WI38 (cell line): Measurements from ENCODE around the gene TRABD2B.

ENCODE experiments used
- H3K4me3 ChIP-seq: 2 replicates; pipeline ENCODE4 v1.5.1; 2011; ENCODE audit warnings: low read depth, mild to moderate bottlenecking, control low read depth, low read length
- CTCF ChIP-seq: IDR thresholded peaks from 2 replicates; pipeline ENCODE4 v1.5.1; 2012; ENCODE audit warnings: low read depth, mild to moderate bottlenecking, control low read depth, low read length

The TRABD2B gene

GRCh38 chr1:47935163-47935562, 62.0 kb downstream of the TRABD2B start:
- no peak for TF ChIP-seq CTCF
- H3K4me3 ChIP-seq: no peak overlapping the region

DNA sequence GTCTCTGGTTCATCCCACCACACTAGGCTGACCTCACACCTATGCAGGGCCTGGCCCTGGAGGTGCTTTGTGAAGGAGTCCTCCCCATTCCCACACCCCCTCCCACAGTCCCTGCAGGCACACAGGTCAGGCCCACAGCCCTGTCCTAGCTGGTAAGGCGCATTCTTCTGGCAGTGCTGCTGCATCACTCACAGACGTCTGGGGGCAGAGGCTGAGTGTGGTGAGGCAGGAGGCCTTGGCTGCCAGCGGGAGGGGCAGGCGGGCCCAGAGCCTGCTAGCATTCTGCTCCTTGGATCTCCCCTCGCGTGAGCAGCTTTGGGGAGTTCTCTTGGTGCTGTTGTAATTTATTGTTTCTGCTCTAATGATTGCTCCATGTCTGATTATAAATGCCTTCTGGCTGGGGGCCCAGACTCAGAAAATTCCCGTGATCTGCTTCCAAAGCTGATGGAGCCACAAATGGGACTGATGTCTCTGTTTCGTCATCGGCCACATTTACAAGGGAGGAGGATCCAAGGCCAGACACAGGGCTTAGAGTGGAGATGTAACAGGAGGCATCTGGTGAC, 62.9 kb downstream of the TRABD2B start:
- TF ChIP-seq CTCF: no peak
- no peak overlapping the region for H3K4me3 ChIP-seq

DNA sequence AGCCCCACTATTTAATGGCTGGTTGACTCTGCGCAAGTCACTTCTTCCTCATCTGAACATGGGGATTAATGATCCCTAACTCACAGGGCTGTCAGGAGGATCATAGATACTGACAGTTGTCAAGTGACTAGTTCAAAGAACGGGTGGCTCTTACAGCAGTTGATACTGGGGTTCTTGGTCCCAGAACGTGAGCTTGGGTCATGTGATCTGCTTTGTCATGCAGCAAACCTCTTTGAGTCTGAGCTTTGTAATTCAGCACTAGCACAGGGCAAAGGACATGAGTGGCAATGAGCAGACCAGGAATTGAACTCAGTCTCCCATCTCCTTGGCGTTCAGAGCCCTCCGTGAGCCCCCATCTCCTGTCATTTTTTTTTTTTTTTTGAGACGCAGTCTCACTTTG, 64.4 kb downstream of the TRABD2B start:
- TF ChIP-seq CTCF: no peak

DNA sequence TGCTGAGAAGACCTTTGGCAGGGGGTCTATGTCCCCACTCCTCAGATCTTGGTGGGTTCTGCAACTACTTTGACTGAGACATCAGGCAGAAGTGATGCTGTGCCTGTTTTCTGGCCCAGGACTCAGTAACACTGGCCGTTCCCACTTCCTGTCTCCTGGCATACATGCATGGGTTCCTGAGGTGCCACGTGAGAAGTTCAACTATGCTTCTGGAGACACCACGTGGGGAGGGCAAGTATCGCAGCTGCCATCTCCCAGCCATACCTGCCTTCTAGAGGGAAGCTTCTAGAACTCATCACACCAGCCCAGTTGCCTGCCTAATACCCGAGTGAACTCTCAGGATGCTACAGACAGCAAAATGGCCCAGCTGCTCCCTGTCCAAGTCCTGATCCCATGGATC, 65.8 kb downstream of the TRABD2B start:
- no peak for TF ChIP-seq CTCF
- no peak overlapping the region for H3K4me3 ChIP-seq

More for the DNA sequence above, 64.4 kb downstream of the TRABD2B start:
- H3K4me3 ChIP-seq: no peak overlapping the region

DNA sequence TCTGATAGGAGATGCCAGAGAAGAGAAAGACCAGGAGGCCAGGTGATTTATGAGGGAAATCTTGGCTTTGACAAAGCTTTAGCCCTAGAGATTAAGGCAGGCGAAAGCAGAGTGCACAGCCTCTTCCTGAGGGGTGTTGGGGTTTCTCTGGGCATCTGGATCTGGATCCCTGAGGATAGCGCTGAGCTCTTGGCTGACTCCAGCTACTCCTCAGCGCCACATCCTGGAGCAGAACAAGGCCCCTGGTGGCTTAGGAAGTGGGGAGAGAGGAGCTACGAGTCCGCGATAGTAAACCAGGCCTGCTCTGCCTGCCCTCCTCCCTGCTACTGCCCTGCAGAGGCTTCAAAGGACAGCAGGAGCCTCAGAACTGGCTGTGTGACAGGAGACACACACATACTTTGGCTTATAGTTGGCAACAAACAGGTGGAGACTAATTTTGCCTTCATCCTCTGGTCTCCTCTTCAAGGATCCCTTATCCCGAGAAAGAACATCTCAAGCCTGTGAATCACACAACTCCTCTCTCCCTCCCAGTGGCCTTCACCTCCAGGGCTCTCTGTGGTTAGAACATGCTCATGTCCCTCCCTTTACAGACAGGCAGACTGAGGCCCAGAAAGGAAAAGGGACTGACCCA, 66.9 kb downstream of the TRABD2B start:
- TF ChIP-seq CTCF: no peak
- H3K4me3 ChIP-seq: no peak overlapping the region

DNA sequence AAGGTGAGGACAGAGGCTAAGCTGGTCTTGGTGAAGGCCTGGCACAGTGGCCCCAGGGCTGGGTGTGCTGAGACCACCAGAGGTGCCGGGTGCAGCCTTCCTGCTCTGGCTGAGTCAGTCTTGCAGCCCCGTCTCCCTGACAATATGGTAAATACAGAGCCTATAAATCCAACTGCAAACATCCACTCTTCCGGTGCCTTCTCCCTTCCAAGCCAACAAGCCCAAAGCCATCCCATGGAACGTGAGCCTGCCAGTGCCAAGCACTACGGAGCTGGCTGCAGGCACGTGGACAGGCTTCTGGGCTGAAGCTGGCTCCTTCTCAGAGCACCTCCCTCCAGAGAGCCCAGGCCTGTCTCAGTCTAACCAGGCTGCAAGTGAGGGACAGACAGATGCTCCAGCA, 70.0 kb downstream of the TRABD2B start:
- TF ChIP-seq CTCF: no peak

DNA sequence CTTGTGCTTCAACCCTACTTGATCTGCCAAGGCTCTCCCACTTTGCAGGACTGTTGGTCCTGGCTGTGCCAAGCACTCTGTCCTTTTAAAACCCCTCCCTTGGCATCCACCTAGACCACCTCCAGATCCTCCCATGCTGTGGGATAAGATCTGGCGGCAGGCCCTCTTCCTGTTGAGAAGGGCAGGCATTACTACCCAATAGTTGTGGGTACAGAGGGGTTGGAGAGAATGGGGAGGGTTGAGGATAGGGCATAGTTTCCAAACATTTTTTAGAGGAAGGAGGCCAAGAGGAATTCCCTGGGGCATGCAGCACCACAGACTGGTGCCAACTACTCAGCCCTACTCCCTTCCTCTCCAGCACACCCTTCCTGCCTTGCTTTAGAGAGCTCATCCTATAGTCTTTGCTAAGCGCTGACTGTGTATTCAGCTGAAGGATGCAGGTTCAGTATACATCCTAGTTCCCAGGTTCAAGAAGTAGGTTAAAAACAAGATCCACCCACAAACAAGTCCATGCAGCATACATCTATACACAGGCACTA, 70.7 kb downstream of the TRABD2B start:
- no peak for TF ChIP-seq CTCF
- H3K4me3 ChIP-seq: no peak overlapping the region

More for the DNA sequence above, 70.0 kb downstream of the TRABD2B start:
- H3K4me3 ChIP-seq: no peak overlapping the region
